ENCODE results near the gene GMEB2. TPM values are rescaled to one million over a fixed set of nuclear protein-coding genes. Genes with fewer than 3 reads are reported as not detected.
"Not testable (repeated sequence)": the region's sequence is repeated elsewhere in the genome, so short reads cannot be mapped to it uniquely, and the experiment has no call there.

The GMEB2 gene
- total RNA-seq, 2 donors from 2014 or later = 11.5 to 14.8 TPM

DNA sequence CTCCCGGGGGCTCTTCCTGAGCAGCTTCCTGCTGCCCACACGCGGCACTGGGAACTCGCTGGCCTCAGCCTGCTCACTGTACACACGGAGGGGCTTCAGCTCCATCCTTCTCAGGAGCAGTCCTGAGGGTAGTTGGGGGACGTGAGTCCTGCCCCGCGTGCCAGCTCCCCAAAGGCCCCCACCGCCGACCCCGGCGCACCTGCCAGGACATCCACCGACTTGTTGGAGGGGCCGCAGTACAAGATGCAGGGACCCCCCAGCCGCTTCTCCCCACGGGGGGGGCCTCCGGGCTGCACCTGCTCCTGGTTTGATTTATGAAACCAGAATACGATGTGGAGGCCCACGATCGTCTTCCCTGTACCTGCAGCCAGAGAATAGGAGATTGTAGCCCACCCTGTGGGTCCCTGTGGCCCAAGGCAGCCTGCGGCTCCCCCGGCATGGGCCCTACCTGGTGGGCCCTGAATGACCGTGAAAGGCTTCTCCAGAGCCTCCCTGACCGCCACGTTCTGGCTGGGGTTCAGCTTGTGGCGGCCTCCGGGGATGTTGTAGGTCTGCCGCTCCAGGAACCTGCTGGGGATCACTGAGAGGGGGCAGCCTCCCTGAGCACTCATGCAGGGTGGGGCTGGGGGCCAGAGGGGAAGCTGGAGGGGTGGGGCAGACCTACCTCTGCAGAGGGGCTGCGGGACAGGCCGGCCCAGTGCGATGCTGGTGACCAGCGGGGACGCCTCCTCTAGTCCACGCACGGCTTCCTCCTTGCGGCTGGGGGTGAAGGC, 65.1 kb downstream of the GMEB2 start:
- Histone ChIP-seq H3K27ac (no peak overlapping the region), H3K9me3 (no peaks in the 10 kb centered on the region), H3K4me1 (no peaks in the 10 kb centered on the region), H3K9ac (ENCODE audit: low read depth in 2 of 2, low read length in 2 of 2) (no peak overlapping the region), H3K36me3 (peaks cover 9% of the 10 kb centered on the region), H3K4me3 (no peak overlapping the region), H3K27me3 (no peaks in the 10 kb centered on the region)
- intact Hi-C loops (cut with DNase I) = no loop called here
- TF ChIP-seq, protein P1, sequence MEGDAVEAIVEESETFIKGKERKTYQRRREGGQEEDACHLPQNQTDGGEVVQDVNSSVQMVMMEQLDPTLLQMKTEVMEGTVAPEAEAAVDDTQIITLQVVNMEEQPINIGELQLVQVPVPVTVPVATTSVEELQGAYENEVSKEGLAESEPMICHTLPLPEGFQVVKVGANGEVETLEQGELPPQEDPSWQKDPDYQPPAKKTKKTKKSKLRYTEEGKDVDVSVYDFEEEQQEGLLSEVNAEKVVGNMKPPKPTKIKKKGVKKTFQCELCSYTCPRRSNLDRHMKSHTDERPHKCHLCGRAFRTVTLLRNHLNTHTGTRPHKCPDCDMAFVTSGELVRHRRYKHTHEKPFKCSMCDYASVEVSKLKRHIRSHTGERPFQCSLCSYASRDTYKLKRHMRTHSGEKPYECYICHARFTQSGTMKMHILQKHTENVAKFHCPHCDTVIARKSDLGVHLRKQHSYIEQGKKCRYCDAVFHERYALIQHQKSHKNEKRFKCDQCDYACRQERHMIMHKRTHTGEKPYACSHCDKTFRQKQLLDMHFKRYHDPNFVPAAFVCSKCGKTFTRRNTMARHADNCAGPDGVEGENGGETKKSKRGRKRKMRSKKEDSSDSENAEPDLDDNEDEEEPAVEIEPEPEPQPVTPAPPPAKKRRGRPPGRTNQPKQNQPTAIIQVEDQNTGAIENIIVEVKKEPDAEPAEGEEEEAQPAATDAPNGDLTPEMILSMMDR (IDR thresholded peaks at IDR 0.05) = no peak
- no peak for DNase-seq

DNA sequence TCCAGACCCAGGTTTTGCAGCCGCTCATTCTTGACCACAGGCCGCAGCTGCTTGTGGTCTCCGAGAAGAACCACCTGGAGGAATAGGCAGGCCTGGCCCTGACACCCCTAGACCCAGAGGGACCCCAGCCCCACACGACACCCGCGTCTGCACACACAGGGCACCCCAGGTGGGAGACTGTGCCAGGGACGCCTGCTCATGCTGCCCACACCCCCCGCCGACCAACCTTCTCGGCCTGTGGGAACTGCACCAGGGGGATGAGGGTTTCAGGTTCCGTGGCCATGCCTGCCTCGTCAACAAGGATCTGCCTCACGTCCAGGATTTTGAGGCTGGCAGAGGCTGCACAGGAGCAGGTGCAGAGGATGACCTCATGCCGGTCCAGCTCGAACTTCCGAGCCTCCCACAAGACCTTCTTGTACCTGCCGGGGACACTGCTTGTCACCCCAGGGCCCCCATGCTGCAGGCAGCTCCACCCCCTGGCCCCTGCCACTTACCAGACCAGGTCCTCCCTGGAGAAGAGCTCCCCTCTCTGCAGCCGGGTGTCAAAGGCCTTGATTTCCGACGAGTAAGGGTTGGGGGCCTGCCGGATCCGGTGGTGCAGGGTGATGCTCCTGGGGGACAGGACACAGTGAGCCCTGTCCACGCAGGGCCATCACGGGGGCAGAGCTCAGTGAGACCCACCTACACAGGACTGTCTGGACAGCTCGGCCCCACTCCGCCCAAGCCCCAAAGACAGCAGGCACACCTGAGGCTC, 65.9 kb downstream of the GMEB2 start:
- peaks cover 9% of the 10 kb centered on the region for H3K36me3 ChIP-seq
- TF ChIP-seq, protein P1 (IDR thresholded peaks at IDR 0.05) = no peak
- no peak overlapping the region for H3K4me3 ChIP-seq
- intact Hi-C loops (cut with DNase I) = no loop called here
- no peaks in the 10 kb centered on the region for H3K27me3 ChIP-seq
- H3K4me1 ChIP-seq = no peaks in the 10 kb centered on the region
- no peaks in the 10 kb centered on the region for H3K9me3 ChIP-seq
- no peak for DNase-seq
- H3K9ac ChIP-seq (ENCODE audit: low read depth in 2 of 2, low read length in 2 of 2) = no peak overlapping the region
- no peak overlapping the region for H3K27ac ChIP-seq

DNA sequence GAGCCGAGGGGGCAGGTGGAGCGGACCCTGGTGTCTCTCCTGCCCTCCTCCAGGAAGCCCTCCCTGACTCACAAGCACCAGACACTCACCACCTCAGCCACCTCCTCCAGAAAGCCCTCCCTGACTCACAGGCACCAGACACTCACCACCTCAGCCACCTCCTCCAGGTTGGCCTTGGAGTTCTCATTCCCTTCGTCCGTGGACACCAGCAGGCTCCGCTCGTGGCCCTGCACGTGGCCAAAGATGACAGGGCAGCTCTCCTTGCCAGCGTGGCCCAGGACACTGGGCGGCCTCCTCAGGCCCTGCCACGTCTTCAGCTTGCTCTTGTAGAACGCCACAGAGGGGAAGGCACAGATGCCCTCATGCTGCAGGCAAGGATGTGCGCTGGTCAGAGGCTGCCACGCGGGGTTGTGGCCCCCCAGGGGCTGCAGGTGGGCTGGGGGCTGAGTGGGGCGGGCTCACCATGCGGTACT, 66.5 kb downstream of the GMEB2 start:
- Histone ChIP-seq H3K36me3 (peaks cover 9% of the 10 kb centered on the region), H3K4me3 (no peak overlapping the region), H3K9ac (ENCODE audit: low read depth in 2 of 2, low read length in 2 of 2) (no peak overlapping the region), H3K4me1 (no peaks in the 10 kb centered on the region), H3K27ac (no peak overlapping the region), H3K27me3 (no peaks in the 10 kb centered on the region), H3K9me3 (no peaks in the 10 kb centered on the region)
- intact Hi-C loops (cut with DNase I) = no loop called here
- no peak for DNase-seq
- TF ChIP-seq, protein P1 (IDR thresholded peaks at IDR 0.05) = no peak

DNA sequence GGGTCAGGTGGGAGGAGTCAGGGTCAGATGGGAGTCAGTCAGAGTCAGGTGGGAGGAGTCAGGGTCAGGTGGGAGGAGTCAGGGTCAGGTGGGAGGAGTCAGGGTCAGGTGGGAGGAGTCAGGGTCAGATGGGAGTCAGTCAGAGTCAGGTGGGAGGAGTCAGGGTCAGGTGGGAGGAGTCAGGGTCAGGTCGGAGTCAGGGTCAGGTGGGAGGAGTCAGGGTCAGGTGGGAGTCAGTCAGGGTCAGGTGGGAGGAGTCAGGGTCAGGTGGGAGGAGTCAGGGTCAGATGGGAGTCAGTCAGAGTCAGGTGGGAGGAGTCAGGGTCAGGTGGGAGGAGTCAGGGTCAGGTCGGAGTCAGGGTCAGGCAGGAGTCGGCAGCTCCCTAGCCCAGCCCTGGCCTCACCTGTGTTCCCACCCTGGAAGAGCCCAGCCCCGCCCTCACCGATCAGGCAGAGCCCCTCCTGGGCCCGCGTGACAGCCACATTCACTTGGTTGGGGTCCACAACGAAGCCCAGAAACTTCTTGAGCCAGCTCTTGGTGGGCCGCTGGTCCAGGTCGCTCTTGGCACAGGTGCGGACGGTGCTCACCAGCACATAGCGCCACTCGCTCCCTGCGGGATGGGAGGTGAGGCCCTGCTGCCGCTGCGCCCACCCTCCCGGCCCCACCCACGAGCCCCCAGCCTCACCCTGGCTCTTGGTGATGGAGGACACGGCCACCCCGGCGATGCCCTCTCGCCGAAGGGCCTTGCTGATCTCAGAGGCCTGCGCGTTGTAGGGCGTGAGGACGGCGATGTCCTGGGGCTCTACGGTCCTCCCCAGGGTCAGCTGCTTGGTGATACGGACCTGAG, 67.2 kb downstream of the GMEB2 start:
- H3K36me3 ChIP-seq; intact Hi-C loops (cut with DNase I); DNase-seq: not testable (repeated sequence)

DNA sequence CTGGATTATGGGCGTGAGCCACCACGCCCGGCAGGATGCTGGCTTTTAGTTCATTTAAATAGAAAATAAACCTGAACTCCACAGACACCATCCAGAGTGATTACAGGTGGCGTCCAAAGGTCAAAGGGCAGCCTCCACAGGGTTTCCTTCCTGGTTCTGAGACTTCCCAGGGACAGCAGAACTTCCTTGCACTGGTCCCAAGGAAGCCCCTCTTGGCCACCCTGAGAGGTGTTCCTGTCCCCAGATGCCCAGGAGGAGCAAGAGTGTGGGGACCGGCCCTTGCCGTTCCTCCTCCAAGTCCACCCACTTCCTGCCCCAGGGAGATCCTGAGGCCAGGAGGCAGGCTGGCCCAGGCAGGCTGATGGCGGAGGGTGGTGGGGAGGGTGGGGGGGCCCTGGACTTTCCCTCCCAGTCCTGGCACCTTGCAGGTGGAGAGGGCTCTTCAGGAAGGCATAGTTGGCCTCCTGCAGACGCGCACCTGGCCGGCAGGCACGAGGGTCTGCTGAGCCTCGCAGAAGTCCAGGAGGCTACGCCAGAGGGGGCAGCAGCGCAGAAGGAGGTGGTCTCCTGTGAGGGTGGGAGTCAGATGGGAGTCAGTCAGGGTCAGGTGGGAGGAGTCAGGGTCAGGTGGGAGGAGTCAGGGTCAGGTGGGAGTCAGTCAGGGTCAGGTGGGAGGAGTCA, 68.0 kb downstream of the GMEB2 start:
- Histone ChIP-seq H3K4me1 (no peaks in the 10 kb centered on the region), H3K27me3 (no peaks in the 10 kb centered on the region), H3K36me3 (peaks cover 9% of the 10 kb centered on the region), H3K9me3 (no peaks in the 10 kb centered on the region), H3K9ac (ENCODE audit: low read depth in 2 of 2, low read length in 2 of 2) (no peak overlapping the region), H3K27ac (no peak overlapping the region), H3K4me3 (no peak overlapping the region)
- TF ChIP-seq, protein P1 (IDR thresholded peaks at IDR 0.05) = no peak
- intact Hi-C loops (cut with DNase I) = no loop called here
- DNase-seq = peak; percentile 63

More for the DNA sequence above, 67.2 kb downstream of the GMEB2 start:
- not testable (repeated sequence) for H3K27me3 ChIP-seq; H3K4me1 ChIP-seq; H3K4me3 ChIP-seq; H3K27ac ChIP-seq; H3K9ac ChIP-seq (ENCODE audit: low read depth in 2 of 2, low read length in 2 of 2); H3K9me3 ChIP-seq

Measured in colonic mucosa (tissue), 4 donors.